Duodenal mucosa (tissue), 2 donors: ENCODE measurements around the gene MPDU1.

Experiments
- H3K27ac ChIP-seq: one replicate; pipeline ENCODE4 v1.7.0; 2013; ENCODE audit warnings: low read depth, low read length
- H3K27me3 ChIP-seq, 2 donors: one replicate each; pipeline ENCODE4 v1.7.0; 2013; ENCODE audit warnings: low read length in 2 of 2, control low read depth in 1 of 2; ENCODE audit not compliant: insufficient read depth in 2 of 2, control insufficient read depth in 1 of 2
- H3K36me3 ChIP-seq, 2 donors: one replicate each; pipeline ENCODE4 v1.7.0; 2013; ENCODE audit warnings: low read length in 2 of 2, control low read depth in 1 of 2; ENCODE audit not compliant: insufficient read depth in 2 of 2, control insufficient read depth in 1 of 2
- H3K4me1 ChIP-seq, 2 donors: one replicate each; pipeline ENCODE4 v1.7.0; 2013; ENCODE audit warnings: low read length in 2 of 2, control low read depth in 1 of 2; ENCODE audit not compliant: insufficient read depth in 2 of 2, control insufficient read depth in 1 of 2
- H3K4me3 ChIP-seq, 2 donors: one replicate each; pipeline ENCODE4 v1.7.0; 2013; ENCODE audit warnings: low read length in 2 of 2, low read depth in 1 of 2
- H3K9ac ChIP-seq, 2 donors: one replicate each; pipeline ENCODE4 v1.7.0; 2013; ENCODE audit warnings: low read length in 2 of 2, low read depth in 1 of 2
- H3K9me3 ChIP-seq, 2 donors: one replicate each; pipeline ENCODE4 v1.7.0; 2013; ENCODE audit warnings: low read length in 2 of 2, control low read depth in 1 of 2; ENCODE audit not compliant: control insufficient read depth in 1 of 2

MPDU1 gene

GRCh38 chr17:7560172-7561027, 23.3 kb upstream of the MPDU1 start:
- Histone ChIP-seq H3K27me3 (no peaks in the 10 kb centered on the region), H3K4me3 (peak overlapping the region; percentile 71 to 90), H3K9ac (peak overlapping the region; percentile 71 to 83), H3K4me1 (peaks cover 47 to 64% of the 10 kb centered on the region in 2 donors), H3K36me3 (peaks cover 11 to 17% of the 10 kb centered on the region in 2 donors), H3K27ac (peak overlapping the region; percentile 98), H3K9me3 (no peaks in the 10 kb centered on the region)

- H3K4me1 ChIP-seq, result peaks cover 47 to 64% of the 10 kb centered on the region in 2 donors
- H3K36me3 ChIP-seq, result peaks cover 15 to 24% of the 10 kb centered on the region in 2 donors
Measured at GRCh38 chr17:7561028-7561575, 22.6 kb upstream of the MPDU1 start.

GRCh38 chr17:7561589-7562207, 22.0 kb upstream of the MPDU1 start, which contains the start of gene SENP3:
Gene SENP3 (plus strand): TSS chr17:7561919. CDS start chr17:7563077, 1,158 bp downstream.
- peak within 1 kb of the TSS; percentile 71 to 90 for H3K4me3 ChIP-seq
- peaks cover 47 to 59% of the 10 kb centered on the region in 2 donors for H3K4me1 ChIP-seq
- peaks cover 15 to 29% of the 10 kb centered on the region in 2 donors for H3K36me3 ChIP-seq
- no peaks in the 10 kb centered on the region for H3K27me3 ChIP-seq
- peak within 1 kb of the TSS; percentile 98 for H3K27ac ChIP-seq
- H3K9me3 ChIP-seq, result no peaks in the 10 kb centered on the region
- peak within 1 kb of the TSS; percentile 83 to 84 for H3K9ac ChIP-seq

More at GRCh38 chr17:7561028-7561575, 22.6 kb upstream of the MPDU1 start:
- no peaks in the 10 kb centered on the region for H3K9me3 ChIP-seq
- peak overlapping the region; percentile 98 for H3K27ac ChIP-seq
- H3K9ac ChIP-seq, result peak overlapping the region; percentile 74 to 83
- H3K4me3 ChIP-seq, result peak overlapping the region; percentile 71 to 90
- H3K27me3 ChIP-seq, result no peaks in the 10 kb centered on the region

GRCh38 chr17:7562208-7562605, 21.4 kb upstream of the MPDU1 start:
- peaks cover 46 to 55% of the 10 kb centered on the region in 2 donors for H3K4me1 ChIP-seq
- no peaks in the 10 kb centered on the region for H3K27me3 ChIP-seq
- peaks cover 15 to 34% of the 10 kb centered on the region in 2 donors for H3K36me3 ChIP-seq
- H3K4me3 ChIP-seq, result peak overlapping the region; percentile 71 to 90
- no peaks in the 10 kb centered on the region for H3K9me3 ChIP-seq
- H3K9ac ChIP-seq, result peak overlapping the region; percentile 56 to 84
- peak overlapping the region; percentile 69 for H3K27ac ChIP-seq

- Histone ChIP-seq H3K9me3 (no peaks in the 10 kb centered on the region), H3K9ac (no peak overlapping the region), H3K4me3 (peak overlapping the region in 1 of 2 donors; percentile 71), H3K36me3 (peaks cover 17 to 39% of the 10 kb centered on the region in 2 donors), H3K27me3 (no peaks in the 10 kb centered on the region), H3K4me1 (peaks cover 38 to 44% of the 10 kb centered on the region in 2 donors), H3K27ac (no peak overlapping the region)
Measured at GRCh38 chr17:7563115-7563869, 20.4 kb upstream of the MPDU1 start.

GRCh38 chr17:7569571-7569970, 14.1 kb upstream of the MPDU1 start:
- H3K4me3 ChIP-seq, result no peak overlapping the region
- peaks cover 13 to 15% of the 10 kb centered on the region in 2 donors for H3K4me1 ChIP-seq
- peaks cover 41 to 57% of the 10 kb centered on the region in 2 donors for H3K36me3 ChIP-seq
- H3K27me3 ChIP-seq, result no peaks in the 10 kb centered on the region
- H3K9me3 ChIP-seq, result no peaks in the 10 kb centered on the region
- H3K27ac ChIP-seq, result no peak overlapping the region
- no peak overlapping the region for H3K9ac ChIP-seq

- no peak overlapping the region for H3K27ac ChIP-seq
Measured at GRCh38 chr17:7570351-7570750, 13.3 kb upstream of the MPDU1 start.

GRCh38 chr17:7572338-7572587, 11.4 kb upstream of the MPDU1 start:
- Histone ChIP-seq H3K27ac (peak overlapping the region; percentile 88), H3K9ac (peak overlapping the region; percentile 61 to 84), H3K9me3 (no peaks in the 10 kb centered on the region), H3K27me3 (no peaks in the 10 kb centered on the region), H3K4me1 (peaks cover 36 to 41% of the 10 kb centered on the region in 2 donors), H3K4me3 (peak overlapping the region; percentile 69 to 82), H3K36me3 (peaks cover 55 to 58% of the 10 kb centered on the region in 2 donors)

More at GRCh38 chr17:7570351-7570750, 13.3 kb upstream of the MPDU1 start:
- Histone ChIP-seq H3K4me3 (no peak overlapping the region), H3K27me3 (no peaks in the 10 kb centered on the region), H3K9ac (no peak overlapping the region), H3K4me1 (peaks cover 21 to 23% of the 10 kb centered on the region in 2 donors), H3K9me3 (no peaks in the 10 kb centered on the region), H3K36me3 (peaks cover 42 to 57% of the 10 kb centered on the region in 2 donors)

GRCh38 chr17:7572588-7573323, 10.9 kb upstream of the MPDU1 start:
- no peaks in the 10 kb centered on the region for H3K27me3 ChIP-seq
- H3K4me1 ChIP-seq, result peaks cover 41 to 46% of the 10 kb centered on the region in 2 donors
- no peaks in the 10 kb centered on the region for H3K9me3 ChIP-seq
- H3K4me3 ChIP-seq, result peak overlapping the region; percentile 90 to 93
- H3K9ac ChIP-seq, result peak overlapping the region; percentile 92 to 99
- peaks cover 58 to 59% of the 10 kb centered on the region in 2 donors for H3K36me3 ChIP-seq
- peak overlapping the region; percentile 97 for H3K27ac ChIP-seq
